Measurements from ENCODE around the gene EPRS1.
"Not testable (repeated sequence)": the region's sequence is repeated elsewhere in the genome, so short reads cannot be mapped to it uniquely, and the experiment has no call there.

EPRS1 gene

GRCh38 chr1:220046052-220046930 is at the start of gene EPRS1:
Gene EPRS1 (minus strand): TSS chr1:220046505. CDS start chr1:220046388, 117 bp downstream.
- peak; percentile 91 for DNase-seq (ENCODE audit: low read depth)

GRCh38 chr1:220094016-220094911 is 48.0 kb upstream of the EPRS1 start, which contains the start of gene IARS2:
Gene IARS2 (plus strand): TSS chr1:220094132. CDS start chr1:220094217, 85 bp downstream.
- DNase-seq (ENCODE audit: low read depth), result peak; percentile 88

- DNase-seq (ENCODE audit: low read depth), result no peak
Observed at GRCh38 chr1:220093361-220094015, 47.2 kb upstream of the EPRS1 start.

- no peak for DNase-seq (ENCODE audit: low read depth)
Observed at GRCh38 chr1:220092694-220093093, 46.4 kb upstream of the EPRS1 start.

DNA sequence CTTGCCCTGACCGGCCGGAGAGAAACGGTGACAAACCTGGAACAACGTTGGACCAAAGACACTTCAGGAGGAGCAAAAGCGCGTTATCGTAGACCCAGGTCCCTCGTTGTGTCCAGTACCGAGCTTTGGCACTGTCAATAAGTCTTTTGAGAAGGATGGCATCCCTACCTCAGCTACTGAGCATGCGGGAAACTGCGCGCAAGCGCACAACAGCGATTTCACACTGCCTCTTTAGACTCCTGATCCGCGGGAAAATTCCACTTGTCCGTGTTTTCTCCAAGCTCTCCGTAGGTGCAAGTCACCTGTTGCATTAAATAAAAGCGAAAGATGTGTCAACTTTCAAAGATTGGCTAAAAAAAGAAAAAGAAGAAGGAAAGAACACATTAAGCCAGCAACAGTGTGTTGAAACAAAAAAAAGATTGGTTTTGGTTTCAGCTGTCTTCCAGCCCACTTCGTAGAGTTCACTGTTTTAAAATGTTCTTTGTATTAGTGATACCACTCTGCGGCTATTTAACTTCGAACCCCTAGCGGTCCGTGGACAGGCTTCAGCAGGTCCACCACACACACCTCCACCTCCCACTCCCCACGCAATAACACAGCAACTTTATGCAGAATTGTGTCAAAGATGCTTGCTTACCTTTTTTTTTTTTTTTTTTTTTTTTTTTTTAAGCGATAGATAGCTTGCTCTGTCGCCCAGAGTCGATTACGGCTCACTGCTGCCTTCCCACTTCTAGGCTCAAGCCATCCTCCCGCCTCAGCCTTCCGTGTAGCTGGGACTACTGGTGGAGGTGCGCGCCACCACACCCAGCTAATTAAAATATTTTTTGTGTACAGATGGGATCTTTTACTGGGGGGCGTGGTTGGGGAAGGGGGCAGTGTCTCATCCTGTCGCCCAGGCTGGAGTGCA is 43.6 kb upstream of the EPRS1 start, which contains the start of gene BPNT1:
Gene BPNT1, minus strand, starts transcription at position 139 of the 907 bp plus-strand sequence. CDS start 9,942 bp downstream, outside the sequence.
- DNase-seq (ENCODE audit: low read depth), result peak; percentile 95

DNA sequence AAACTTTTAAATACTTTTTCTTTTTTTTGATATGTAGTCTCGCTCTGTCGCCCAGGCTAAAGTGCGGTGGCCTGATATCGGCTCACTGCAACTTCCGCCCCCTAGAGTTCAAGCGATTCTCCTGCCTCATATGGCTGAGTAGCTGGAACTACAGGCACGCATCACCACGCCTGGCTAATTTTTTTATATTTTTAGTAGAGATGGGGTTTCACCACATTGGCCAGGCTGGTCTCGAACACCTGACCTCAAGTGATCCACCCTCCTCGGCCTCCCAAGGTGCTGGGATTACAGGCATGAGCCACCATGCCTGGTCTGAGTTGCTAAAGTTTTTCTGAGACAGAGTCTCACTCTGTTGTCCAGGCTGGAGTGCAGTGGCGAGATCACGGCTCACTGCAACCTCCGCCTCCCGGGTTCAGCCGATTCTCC is 40.0 kb upstream of the EPRS1 start:
- not testable (repeated sequence) for DNase-seq (ENCODE audit: low read depth)

GRCh38 chr1:220084460-220084859 is 38.2 kb upstream of the EPRS1 start:
- no peak for DNase-seq (ENCODE audit: low read depth)

- DNase-seq (ENCODE audit: low read depth), result no peak
Observed at GRCh38 chr1:220077887-220078286, 31.6 kb upstream of the EPRS1 start.

GRCh38 chr1:220076861-220077762 is 30.8 kb upstream of the EPRS1 start:
- DNase-seq (ENCODE audit: low read depth), result no peak

DNA sequence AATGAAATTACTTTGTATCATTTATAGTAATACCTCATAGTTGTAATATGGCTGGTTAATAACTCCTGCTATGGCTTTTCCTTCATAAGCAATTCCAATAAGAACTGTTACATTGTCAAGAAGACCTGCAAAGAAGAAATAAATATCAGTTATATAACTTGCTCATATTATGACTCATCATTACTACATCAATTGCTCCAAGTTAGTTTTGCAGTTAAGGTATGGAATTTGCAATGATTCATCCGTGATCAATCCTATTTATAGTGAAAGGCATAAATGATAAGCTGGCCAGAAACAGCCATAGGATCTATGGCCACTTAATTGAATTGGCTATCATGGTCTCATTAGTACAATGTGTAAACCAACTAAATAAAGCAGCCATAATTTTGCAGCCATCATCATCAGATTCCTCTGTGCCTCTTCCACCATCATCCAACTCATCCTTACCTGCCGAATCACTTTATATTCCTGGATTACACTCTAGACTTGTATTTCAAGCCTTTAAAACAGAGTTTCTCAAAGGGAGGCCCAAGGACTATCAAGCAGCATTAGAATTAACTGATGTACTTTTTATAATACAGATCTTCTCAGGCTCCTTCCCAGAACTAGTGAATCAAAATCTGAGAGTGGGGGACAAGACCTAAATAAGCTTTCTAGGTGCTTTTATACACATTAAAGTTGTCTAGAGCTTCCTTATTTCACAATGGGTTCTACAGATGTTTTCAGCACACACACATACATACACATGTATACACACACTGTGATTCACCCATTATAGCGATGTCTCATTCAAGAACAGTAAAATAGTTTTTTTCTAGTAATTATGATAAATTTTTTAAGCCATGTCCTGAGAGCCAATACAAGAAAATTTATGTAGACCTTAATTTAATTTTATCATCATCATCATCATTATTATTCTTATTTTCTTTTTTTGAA is 21.2 kb upstream of the EPRS1 start:
- no peak for DNase-seq (ENCODE audit: low read depth)

DNA sequence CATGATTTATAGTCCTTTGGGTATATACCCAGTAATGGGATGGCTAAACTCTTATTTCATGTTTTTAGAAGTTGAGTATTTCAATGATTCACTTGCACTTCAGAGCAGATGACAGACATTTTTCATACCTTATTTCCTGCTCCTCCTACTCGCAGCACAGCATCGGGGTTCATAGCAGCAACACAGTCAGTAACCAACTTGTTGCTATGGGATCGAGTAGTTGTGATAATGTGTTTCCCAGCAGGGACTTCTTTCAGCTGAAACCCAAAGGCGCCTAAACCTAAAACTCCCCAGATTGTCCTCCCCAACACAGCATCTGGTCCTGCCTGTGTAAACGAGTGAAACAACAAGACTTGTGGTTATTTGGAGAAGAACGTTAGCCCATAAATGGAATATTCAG is 16.3 kb upstream of the EPRS1 start:
- DNase-seq (ENCODE audit: low read depth), result no peak

GRCh38 chr1:220060876-220061275 is 14.6 kb upstream of the EPRS1 start:
- no peak for DNase-seq (ENCODE audit: low read depth)

DNA sequence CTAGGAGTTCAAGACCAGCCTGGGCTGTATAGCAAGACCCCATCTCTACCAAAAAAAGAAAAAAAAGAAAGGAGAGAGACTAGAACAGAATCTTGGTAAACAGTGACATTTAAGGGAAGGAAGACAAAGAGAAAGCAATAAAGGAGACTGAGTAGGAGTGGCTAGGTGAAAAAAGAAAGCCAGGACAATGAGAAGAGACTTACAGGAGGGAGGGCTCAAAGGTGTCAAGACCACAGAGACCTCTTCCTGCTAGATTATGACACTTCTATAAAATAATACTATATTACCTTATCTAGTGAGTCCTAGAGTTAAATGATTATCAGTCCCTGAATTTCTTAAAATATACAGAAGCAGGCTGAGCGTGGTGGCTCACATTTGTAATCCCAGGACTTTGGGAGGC is 10.1 kb upstream of the EPRS1 start:
- no peak for DNase-seq (ENCODE audit: low read depth)

DNA sequence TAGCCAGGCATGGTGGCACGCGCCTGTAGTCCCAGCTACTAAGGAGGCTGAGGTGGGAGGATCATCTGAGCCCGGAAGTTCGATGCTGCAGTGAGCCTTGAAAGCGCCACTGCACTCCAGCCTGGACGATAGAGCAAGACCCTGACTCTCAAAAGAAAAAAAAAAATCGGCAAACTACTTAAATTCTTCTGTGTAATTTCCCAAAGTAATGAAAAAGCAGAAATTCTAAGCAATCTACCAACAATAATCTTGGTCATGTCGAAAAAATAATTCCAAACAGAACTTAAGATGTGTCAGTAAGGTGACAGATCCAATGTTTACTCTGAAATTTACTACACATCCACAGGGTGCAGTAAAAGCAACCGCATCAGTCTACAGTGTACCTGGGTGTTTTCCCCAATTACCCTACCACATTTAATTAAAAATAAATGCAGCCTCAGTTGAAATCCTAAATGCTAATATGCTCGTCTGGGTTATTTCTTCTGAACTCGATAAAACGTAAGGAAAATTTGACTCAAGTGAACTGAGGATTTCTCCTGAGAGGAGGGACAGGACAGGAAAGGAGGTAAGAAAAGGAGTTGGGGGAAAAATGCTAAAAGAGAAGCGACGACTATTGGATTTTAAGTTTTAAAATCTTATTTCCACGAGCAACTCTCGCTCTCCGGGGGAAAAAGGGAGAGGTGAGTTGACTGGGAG is 801 bp downstream of the EPRS1 start:
- DNase-seq (ENCODE audit: low read depth), result no peak

DNA sequence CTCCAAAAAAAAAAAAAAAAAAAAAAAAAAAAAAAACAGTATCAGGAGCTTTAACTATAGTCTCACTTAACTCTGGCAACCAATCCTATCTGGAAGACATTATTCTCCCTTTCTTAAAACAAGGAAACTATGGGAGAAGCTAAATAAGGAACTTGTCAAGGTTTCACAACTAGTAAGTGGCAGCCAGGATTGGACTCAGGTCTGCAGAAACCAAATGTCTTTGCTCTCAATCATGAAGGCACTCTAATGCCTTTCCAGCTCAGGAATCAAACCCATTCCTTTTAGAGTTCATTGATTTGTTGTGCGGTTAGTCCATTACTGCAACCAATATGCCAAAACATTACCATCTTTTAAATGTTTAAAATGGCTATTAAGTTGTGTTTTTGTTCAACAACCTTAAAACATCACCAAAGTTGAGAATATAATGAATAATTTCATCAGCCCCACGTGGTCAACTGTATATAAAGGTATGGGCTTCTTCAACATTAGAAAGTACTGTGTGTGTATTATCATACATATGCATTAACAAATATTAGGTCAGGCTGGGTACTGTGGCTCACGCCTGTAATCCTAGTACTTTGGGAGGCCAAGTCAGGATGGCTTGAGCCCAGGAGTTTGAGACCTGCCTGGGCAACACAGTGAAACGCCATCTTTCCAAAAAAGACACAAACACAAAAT is 1.5 kb downstream of the EPRS1 start:
- no peak for DNase-seq (ENCODE audit: low read depth)

DNA sequence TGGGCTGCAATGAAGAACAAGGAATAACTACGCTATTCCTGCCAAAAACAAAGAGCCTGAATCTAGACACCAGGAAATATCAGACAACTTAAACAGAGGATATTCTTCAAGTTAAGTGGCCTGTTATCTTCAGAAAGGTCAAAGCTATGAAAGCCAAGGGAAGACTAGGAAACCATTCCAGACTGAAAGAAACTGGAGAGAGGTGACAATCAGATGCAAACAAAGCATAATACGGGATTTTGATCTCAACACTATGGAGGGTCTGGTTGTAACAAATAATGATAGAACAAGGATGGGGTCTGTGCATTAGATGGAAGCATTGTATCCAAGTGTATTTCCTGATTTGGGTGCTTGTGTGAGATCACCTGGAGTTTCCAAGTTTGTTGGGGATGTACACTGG is 2.7 kb downstream of the EPRS1 start:
- DNase-seq (ENCODE audit: low read depth), result no peak

DNA sequence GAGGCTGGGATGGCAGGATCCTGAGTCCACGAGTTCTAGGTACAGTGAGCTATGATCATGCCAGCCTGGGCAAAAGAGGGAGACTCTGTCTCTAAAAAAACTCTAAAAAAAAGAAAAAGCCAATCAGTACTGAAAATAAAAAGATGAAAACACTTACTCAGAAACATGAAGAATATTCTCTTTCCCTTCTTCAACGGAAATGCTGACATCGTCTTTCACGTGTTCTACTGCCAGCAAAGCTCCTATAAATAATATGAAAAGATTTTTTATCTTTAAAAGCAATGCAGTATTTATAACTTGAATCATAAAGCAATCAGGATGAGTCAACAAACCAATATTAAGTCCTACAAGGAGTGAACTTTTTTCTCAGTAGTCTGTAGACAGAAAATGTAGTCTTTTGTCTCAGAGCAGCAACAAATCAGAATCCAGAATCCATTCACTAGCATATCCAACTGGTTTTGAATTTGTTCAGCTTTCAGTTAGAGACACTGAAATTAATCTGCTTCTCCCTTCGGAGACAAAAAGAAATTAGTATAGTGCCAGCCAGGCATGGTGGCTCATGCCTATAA is 6.2 kb downstream of the EPRS1 start:
- DNase-seq (ENCODE audit: low read depth), result no peak
